IMR-90 (cell line): ENCODE results near the gene AFAP1L1. TPM values are rescaled to one million over a fixed set of nuclear protein-coding genes. Genes with fewer than 3 reads are reported as not detected.

Source experiments
- ATAC-seq: fragments of 200-7000 bp; cut with Tn5 transposase; 2 replicates; pipeline ENCODE4 v1.9.1; 2020; ENCODE audit warnings: low read depth, mild to moderate bottlenecking, moderate library complexity
- BruUV-seq: library from RNA; stranded (reverse); fragments of 400-500 nt; replicated peaks from 2 replicates; lab custom pipeline; 2021; lab: Mats Ljungman, UMichigan
- CTCF ChIA-PET: fragments of 300-600 bp; formaldehyde crosslinking; extraction: SDS; loops from one replicate; lab custom pipeline; 2021; ENCODE audit warnings: antibody characterized with exemption; lab: Yijun Ruan, JAX
- POLR2A ChIA-PET: fragments of 300-600 bp; sonication (Branson Sonifier 250); formaldehyde crosslinking; loops from one replicate; lab custom pipeline; 2022; ENCODE audit warnings: antibody characterized with exemption; ENCODE audit not compliant: unreplicated experiment; lab: Charles Lee
- DNase-seq: peaks from one replicate; pipeline ENCODE4 v3.0.0; 2013
- H2AFZ ChIP-seq: replicated peaks from 2 replicates; pipeline ENCODE3; 2013; ENCODE audit warnings: low read length, mild to moderate bottlenecking; ENCODE audit not compliant: poor library complexity
- H2AK5ac ChIP-seq: 2 replicates; pipeline ENCODE4 v1.6.1; 2013; ENCODE audit warnings: low read depth, low read length, inconsistent platforms
- H2AK9ac ChIP-seq: replicated peaks from 2 replicates; pipeline ENCODE3; 2013; ENCODE audit warnings: mild to moderate bottlenecking, low read depth, low read length, moderate library complexity; ENCODE audit not compliant: poor library complexity
- H2BK120ac ChIP-seq: 2 replicates; pipeline ENCODE4 v1.6.1; 2013; ENCODE audit warnings: low read depth, low read length, inconsistent platforms
- H2BK15ac ChIP-seq: 3 replicates; pipeline ENCODE4 v1.6.1; 2013; ENCODE audit warnings: low read depth, low read length, inconsistent platforms
- H2BK20ac ChIP-seq: 2 replicates; pipeline ENCODE4 v1.6.1; 2013; ENCODE audit warnings: low read depth, mild to moderate bottlenecking, inconsistent platforms, low read length, moderate library complexity
- H2BK5ac ChIP-seq: 2 replicates; pipeline ENCODE4 v1.6.1; 2013; ENCODE audit warnings: mild to moderate bottlenecking, low read depth, low read length, inconsistent platforms; ENCODE audit not compliant: poor library complexity, severe bottlenecking
- H3K14ac ChIP-seq: replicated peaks from 2 replicates; pipeline ENCODE4 v1.6.1; 2013; ENCODE audit warnings: low read depth, low read length, inconsistent platforms
- H3K18ac ChIP-seq: 2 replicates; pipeline ENCODE4 v1.6.1; 2013; ENCODE audit warnings: low read depth, low read length, control low read depth
- H3K23ac ChIP-seq: 2 replicates; pipeline ENCODE4 v1.6.1; 2013; ENCODE audit warnings: low read depth, low read length, inconsistent platforms
- H3K27ac ChIP-seq: 2 replicates; pipeline ENCODE4 v1.5.1; 2013; ENCODE audit warnings: mild to moderate bottlenecking, control low read depth, low read length; ENCODE audit not compliant: insufficient read depth
- H3K27me3 ChIP-seq: 2 replicates; pipeline ENCODE4 v1.6.1; 2013; ENCODE audit warnings: low read length; ENCODE audit not compliant: control insufficient read depth, insufficient read depth
- H3K36me3 ChIP-seq: 2 replicates; pipeline ENCODE4 v1.6.1; 2013; ENCODE audit warnings: low read length, mixed read lengths; ENCODE audit not compliant: control insufficient read depth, insufficient read depth
- H3K4ac ChIP-seq: 2 replicates; pipeline ENCODE4 v1.6.1; 2013; ENCODE audit warnings: low read depth, low read length, inconsistent platforms
- H3K4me1 ChIP-seq: 2 replicates; pipeline ENCODE4 v1.6.1; 2013; ENCODE audit warnings: low read length, mixed read lengths; ENCODE audit not compliant: control insufficient read depth, insufficient read depth
- H3K4me2 ChIP-seq: 2 replicates; pipeline ENCODE4 v1.6.1; 2013; ENCODE audit warnings: low read depth, mild to moderate bottlenecking, control low read depth, low read length, moderate library complexity
- H3K4me3 ChIP-seq: 2 replicates; pipeline ENCODE4 v1.5.1; 2013; ENCODE audit warnings: low read depth, mild to moderate bottlenecking, control low read depth, low read length, moderate library complexity; ENCODE audit not compliant: insufficient read depth
- H3K56ac ChIP-seq: 2 replicates; pipeline ENCODE4 v1.6.1; 2013; ENCODE audit warnings: low read length, inconsistent platforms; ENCODE audit not compliant: insufficient read depth; ENCODE audit errors: extremely low read depth
- H3K79me1 ChIP-seq, 2 experiments: 2 replicates each; pipeline ENCODE4 v1.6.1; 2013; ENCODE audit warnings: low read length in 2 of 2, inconsistent platforms in 1 of 2, low read depth in 1 of 2
- H3K9ac ChIP-seq: 2 replicates; pipeline ENCODE4 v1.6.1; 2013; ENCODE audit warnings: low read depth, low read length, control low read depth
- H3K9me1 ChIP-seq: 2 replicates; pipeline ENCODE4 v1.6.1; 2013; ENCODE audit warnings: low read length, inconsistent platforms; ENCODE audit not compliant: insufficient read depth
- H3K9me3 ChIP-seq: 2 replicates; pipeline ENCODE4 v1.6.1; 2013; ENCODE audit warnings: low read length; ENCODE audit not compliant: control insufficient read depth, insufficient read depth
- H4K20me1 ChIP-seq: 2 replicates; pipeline ENCODE4 v1.6.1; 2013; ENCODE audit warnings: low read length, inconsistent platforms; ENCODE audit not compliant: insufficient read depth
- H4K5ac ChIP-seq: 2 replicates; pipeline ENCODE4 v1.6.1; 2013; ENCODE audit warnings: mild to moderate bottlenecking, low read depth, low read length, control low read depth
- H4K8ac ChIP-seq, 2 experiments: 2 replicates each; pipeline ENCODE4 v1.6.1; 2013; ENCODE audit warnings: low read depth in 2 of 2, low read length in 2 of 2, control low read depth in 1 of 2, inconsistent platforms in 1 of 2
- H4K91ac ChIP-seq: 2 replicates; pipeline ENCODE4 v1.6.1; 2013; ENCODE audit warnings: low read depth, low read length, inconsistent platforms; ENCODE audit not compliant: insufficient read depth
- CEBPB ChIP-seq: IDR thresholded peaks from 2 replicates; pipeline ENCODE4 v1.6.1; 2012; ENCODE audit warnings: low read depth, low read length, improper control_type of control experiment
- CTCF ChIP-seq: conservative IDR thresholded peaks from 2 replicates; pipeline ENCODE4 v1.5.1; 2012; ENCODE audit warnings: mild to moderate bottlenecking, low read depth, low read length, improper control_type of control experiment
- FOS ChIP-seq: fragments of 150-350 bp; IDR thresholded peaks from 2 replicates; pipeline ENCODE4 v1.6.1; 2016; ENCODE audit warnings: low read depth, low read length
- MAZ ChIP-seq: IDR thresholded peaks from 2 replicates; pipeline ENCODE4 v1.6.1; 2012; ENCODE audit warnings: low read depth, mild to moderate bottlenecking, low read length, improper control_type of control experiment, moderate library complexity, borderline replicate concordance
- POLR2A ChIP-seq: IDR thresholded peaks from 2 replicates; pipeline ENCODE4 v1.6.1; 2012; ENCODE audit warnings: mild to moderate bottlenecking, low read depth, low read length
- WGBS, 2 experiments: methylation state at CpG; one replicate each; pipeline versions ENCODE4 v1.1.5 to v1.1.7; 2013; ENCODE audit warnings: missing lambda C conversion rate in 2 of 2; ENCODE audit not compliant: insufficient read length in 1 of 2; ENCODE audit errors: extremely low coverage in 2 of 2; 5-methylcytosine and 5-hydroxymethylcytosine counted together
- dilution Hi-C: fragments of 300-500 bp; cut with HindIII; formaldehyde crosslinking; loops from one replicate; pipeline ENCODE4 v1.14.3; 2018; ENCODE audit warnings: low sequenced_read_pairs; ENCODE audit not compliant: unreplicated experiment
- in situ Hi-C: fragments of 300-500 bp; cut with MboI; formaldehyde crosslinking; loops from 3 replicates; pipeline ENCODE4 v1.14.3; 2019; ENCODE audit warnings: low sequenced_read_pairs, inconsistent platforms, mixed read lengths
- intact Hi-C: fragments of 100-400 bp; cut with micrococcal nuclease; formaldehyde crosslinking; loops from 2 replicates; pipeline ENCODE4 v1.10.0; 2022
- polyA plus RNA-seq, 3 experiments: library from polyadenylated mRNA; depleted of rRNA; stranded (reverse); fragments of >200 nt; gene quantifications; 2 replicates each; pipeline ENCODE4 v1.2.3, GENCODE V29; 2012; ENCODE audit warnings: low replicate concordance in 1 of 3
- total RNA-seq: library from RNA; depleted of rRNA; stranded (reverse); fragments of >200 nt; gene quantifications from 2 replicates; pipeline ENCODE4 v1.2.3, GENCODE V29; 2012

AFAP1L1 gene
- total and polyA plus RNA-seq, 2 of the 4 experiments (the other 2 are of a cell fraction), result 3.3 to 5.7 TPM

GRCh38 chr5:149358294-149358651 is 86.6 kb downstream of the AFAP1L1 start:
- Histone ChIP-seq H2AK5ac (peak overlapping the region; percentile 6; the same call in 1 of the 2 replicates), H2BK20ac (no peak overlapping the region), H4K20me1 (no peaks in the 10 kb centered on the region), H2BK15ac (no peak overlapping the region), H3K36me3 (peaks cover 7% of the 10 kb centered on the region), H3K27ac (no peak overlapping the region; the same call in 1 of the 2 replicates), H3K27me3 (no peaks in the 10 kb centered on the region), H3K4me1 (no peaks in the 10 kb centered on the region), H3K14ac (peak overlapping the region; percentile 89), H3K9ac (peak overlapping the region; percentile 47; the same call in 1 of the 2 replicates), H2AK9ac (peak overlapping the region; percentile 65), H2BK5ac (no peak overlapping the region), H2BK120ac (peak overlapping the region; percentile 12; the same call in 1 of the 2 replicates), H3K18ac (no peak overlapping the region), H3K9me1 (peaks cover 3% of the 10 kb centered on the region), H3K4me3 (peak overlapping the region; percentile 67), H3K56ac (no peak overlapping the region), H2AFZ (peak overlapping the region; percentile 98), H3K4ac (peak overlapping the region; percentile 22), H3K9me3 (no peaks in the 10 kb centered on the region), H4K5ac (0 out of 2 replicates have a peak overlapping the region, but pooled peaks have one; percentile 2), H4K8ac (peak overlapping the region; percentile 15 to 88; a peak in 2 of 4 replicates), H3K4me2 (peak overlapping the region; percentile 91), H4K91ac (no peak overlapping the region), H3K79me1 (peaks cover 0 to 14% of the 10 kb centered on the region in 2 experiments; a peak in 1 of 4 replicates), H3K23ac (peak overlapping the region; percentile 90)
- TF ChIP-seq CTCF (no peak), FOS (no peak), CEBPB (no peak), MAZ (no peak), POLR2A (no peak)
- 4% methylated on average over 10 of the region's 18 CpGs; no CpG with 5 or more reads in 1 of the 2 experiments for WGBS, 2 experiments
- dilution Hi-C loops (no loop called here), in situ Hi-C loops (no loop called here), intact Hi-C loops (no loop called here)
- BruUV-seq, result no TSS peak
- DNase-seq, result no peak
- POLR2A ChIA-PET, result interaction anchor here (1.1 to 1.2 kb wide), 2 partner anchors 12 to 51 kb away, joined by 3 to 6 read pairs; no protein-coding TSS in a partner anchor
- peak; percentile 33 for ATAC-seq
- CTCF ChIA-PET, result interaction anchor here (0.7 to 1.9 kb wide), 3 partner anchors 9 to 95 kb away, joined by 3 to 14 read pairs (median 4); no protein-coding TSS in a partner anchor
